Lung (tissue), 12 donors: ENCODE results near the gene CDX1. TPM values are rescaled to one million over a fixed set of nuclear protein-coding genes. Genes with fewer than 3 reads are reported as not detected.
"Not testable (repeated sequence)": the region's sequence is repeated elsewhere in the genome, so short reads cannot be mapped to it uniquely, and the experiment has no call there.

ENCODE experiments used
- ATAC-seq: fragments of 200-7000 bp; cut with Tn5 transposase; one replicate; pipeline ENCODE4 v1.9.1; 2020; ENCODE audit warnings: moderate number of reproducible peaks; ENCODE audit not compliant: insufficient read depth, low FRiP score
- DNase-seq, 3 donors: peaks; one replicate each; pipeline ENCODE4 v3.0.0-alpha.2; 2013 to 2017
- H3K27ac ChIP-seq, 2 donors: one replicate each; pipeline ENCODE4 v1.5.1; 2013; ENCODE audit warnings: mild to moderate bottlenecking in 2 of 2, moderate library complexity in 2 of 2, control low read depth in 1 of 2, inconsistent platforms in 1 of 2, low read depth in 1 of 2, low read length in 1 of 2
- H3K27me3 ChIP-seq, 3 donors: one replicate each; pipeline ENCODE4 v1.5.1; 2013; ENCODE audit warnings: low read length in 2 of 3; ENCODE audit not compliant: control insufficient read depth in 3 of 3, insufficient read depth in 3 of 3
- H3K36me3 ChIP-seq, 4 donors: one replicate each; pipeline ENCODE4 v1.5.1; 2013; ENCODE audit warnings: low read length in 4 of 4, mild to moderate bottlenecking in 1 of 4, moderate library complexity in 1 of 4; ENCODE audit not compliant: control insufficient read depth in 4 of 4, insufficient read depth in 4 of 4
- H3K4me1 ChIP-seq, 5 donors: one replicate each; pipeline ENCODE4 v1.5.1; 2013; ENCODE audit warnings: low read length in 5 of 5, mild to moderate bottlenecking in 2 of 5, moderate library complexity in 1 of 5; ENCODE audit not compliant: control insufficient read depth in 5 of 5, insufficient read depth in 5 of 5
- H3K4me3 ChIP-seq: one replicate; pipeline ENCODE4 v1.5.1; 2013; ENCODE audit warnings: mild to moderate bottlenecking, control low read depth, moderate library complexity
- H3K9ac ChIP-seq, 2 donors: one replicate each; pipeline ENCODE4 v1.5.1; 2013; ENCODE audit warnings: low read length in 2 of 2, control low read depth in 1 of 2; ENCODE audit not compliant: insufficient read depth in 1 of 2
- H3K9me3 ChIP-seq, 4 donors: one replicate each; pipeline ENCODE4 v1.5.1; 2013; ENCODE audit warnings: low read length in 3 of 4, mild to moderate bottlenecking in 1 of 4, moderate library complexity in 1 of 4; ENCODE audit not compliant: control insufficient read depth in 4 of 4, insufficient read depth in 3 of 4
- CTCF ChIP-seq: IDR thresholded peaks from 2 replicates; pipeline ENCODE4 v1.5.1; 2012; ENCODE audit warnings: mild to moderate bottlenecking; ENCODE audit errors: control extremely low read depth, extremely low read depth
- WGBS, 2 donors: extraction: QIAGEN DNeasy Blood & Tissue Kit; methylation state at CpG; one replicate each; pipeline ENCODE4 v1.1.7; 2013; 5-methylcytosine and 5-hydroxymethylcytosine counted together
- polyA plus RNA-seq, 2 donors: library from polyadenylated mRNA; stranded (reverse); fragments of 200-250 nt; gene quantifications; one replicate each; pipeline ENCODE4 v1.2.1, GENCODE V29; 2013
- total RNA-seq, 2 donors: library from RNA; depleted of rRNA in 1 of 2; stranded (reverse); fragments of >200 nt in 1 of 2; gene quantifications; one replicate each; pipeline ENCODE4 v1.2.1, GENCODE V29; 2014 to 2021
- donor health status: control.
- donor health status: control.
- donor health status: Bipolar disorder and iron deficiency.
- donor health status: healthy.
- donor health status: DM: yes; HTN: yes; CAD: no.

CDX1 gene
- total and polyA plus RNA-seq, 4 donors, result 0.09 to 0.43 (median 0.26) TPM

- peaks cover 0 to 1% (median 0%) of the 10 kb centered on the region in 5 donors for H3K4me1 ChIP-seq
- peak overlapping the region in 1 of 2 donors; percentile 2 for H3K9ac ChIP-seq
- WGBS, 2 donors, result 80 to 87% methylated on average over 11 of the region's 11 CpGs
- H3K27me3 ChIP-seq, result no peaks in the 10 kb centered on the region
- no peak for TF ChIP-seq CTCF
- ATAC-seq (no peak), DNase-seq (no peak)
- H3K27ac ChIP-seq, result no peak overlapping the region
- peaks cover 0 to 2% (median 0%) of the 10 kb centered on the region in 4 donors for H3K9me3 ChIP-seq
- H3K4me3 ChIP-seq, result no peak overlapping the region
- H3K36me3 ChIP-seq, result no peaks in the 10 kb centered on the region
These were observed 61.2 kb downstream of the CDX1 start for GRCh38 chr5:150227606-150228273.

GRCh38 chr5:150229571-150229970 is 63.0 kb downstream of the CDX1 start:
- ATAC-seq, result no peak
- TF ChIP-seq CTCF, result no peak
- Histone ChIP-seq H3K36me3 (no peaks in the 10 kb centered on the region), H3K4me1 (peaks cover 0 to 1% (median 0%) of the 10 kb centered on the region in 5 donors), H3K9ac (no peak overlapping the region), H3K9me3 (peaks cover 0 to 2% (median 0%) of the 10 kb centered on the region in 4 donors), H3K4me3 (no peak overlapping the region), H3K27ac (no peak overlapping the region), H3K27me3 (no peaks in the 10 kb centered on the region)
- DNase-seq, result no peak
- 69 to 93% methylated on average over 3 of the region's 3 CpGs for WGBS, 2 donors

- DNase-seq (no peak), ATAC-seq (no peak)
- Histone ChIP-seq H3K9ac (no peak overlapping the region), H3K4me1 (peaks cover 0 to 1% (median 0%) of the 10 kb centered on the region in 5 donors), H3K9me3 (peaks cover 0 to 2% (median 0%) of the 10 kb centered on the region in 4 donors), H3K27ac (no peak overlapping the region), H3K36me3 (no peaks in the 10 kb centered on the region), H3K4me3 (no peak overlapping the region), H3K27me3 (no peaks in the 10 kb centered on the region)
- WGBS, 2 donors, result 92 to 95% methylated on average over 7 of the region's 7 CpGs
- TF ChIP-seq CTCF, result no peak
These were observed 64.3 kb downstream of the CDX1 start for GRCh38 chr5:150230842-150231241.

GRCh38 chr5:150233706-150234105 is 67.1 kb downstream of the CDX1 start:
- not testable (repeated sequence) for H3K36me3 ChIP-seq, DNase-seq

More at GRCh38 chr5:150233706-150234105, 67.1 kb downstream of the CDX1 start:
- WGBS, 2 donors, result 91 to 95% methylated on average over 5 of the region's 5 CpGs
- not testable (repeated sequence) for H3K27ac ChIP-seq, H3K9ac ChIP-seq, ATAC-seq, H3K27me3 ChIP-seq, H3K4me3 ChIP-seq, H3K9me3 ChIP-seq, H3K4me1 ChIP-seq

Other genes starting within 250 kb of the CDX1 start
- under 1 TPM in 1 of 2 donors, not detected in 1; 0.06 TPM for gene PDE6A, start 222.0 kb upstream of the CDX1 start, total RNA-seq
- under 1 TPM; 0.03 to 0.06 TPM for gene PDE6A, start 222.0 kb upstream of the CDX1 start, polyA plus RNA-seq
- gene SLC26A2, start 206.0 kb upstream of the CDX1 start, total RNA-seq, result 10 to 100 TPM; 21.2 to 25.6 TPM
- gene SLC26A2, start 206.0 kb upstream of the CDX1 start, polyA plus RNA-seq, result 1 to 10 TPM; 5.8 to 7.1 TPM
- gene TIGD6, start 166.1 kb upstream of the CDX1 start, total RNA-seq, result 1 to 10 TPM; 4.5 to 5.0 TPM
- gene TIGD6, start 166.1 kb upstream of the CDX1 start, polyA plus RNA-seq, result 1 to 10 TPM; 3.0 to 3.9 TPM
- 10 to 100 TPM; 39.1 to 42.3 TPM for gene HMGXB3, start 166.0 kb upstream of the CDX1 start, total RNA-seq
- gene HMGXB3, start 166.0 kb upstream of the CDX1 start, polyA plus RNA-seq, result 10 to 100 TPM; 22.3 to 22.6 TPM
- gene CSF1R, start 80.2 kb upstream of the CDX1 start, total RNA-seq, result 10 to 100 TPM; 29.1 to 52.3 TPM
- gene CSF1R, start 80.2 kb upstream of the CDX1 start, polyA plus RNA-seq, result 10 to 100 TPM; 13.0 to 65.0 TPM
- 100 to 1,000 TPM; 110 to 215 TPM for gene PDGFRB, start 10.9 kb upstream of the CDX1 start, total RNA-seq
- gene PDGFRB, start 10.9 kb upstream of the CDX1 start, polyA plus RNA-seq, result 10 to 100 TPM; 33.6 to 46.5 TPM
- gene SLC6A7, start 23.3 kb downstream of the CDX1 start, total RNA-seq, result under 1 TPM in 1 of 2 donors, not detected in 1; 0.06 TPM
- under 1 TPM; 0.02 to 0.03 TPM for gene SLC6A7, start 23.3 kb downstream of the CDX1 start, polyA plus RNA-seq
- 1 to 10 TPM; 1.6 to 2.7 TPM for gene CAMK2A, start 123.0 kb downstream of the CDX1 start, total RNA-seq
- under 1 TPM; 0.31 to 0.44 TPM for gene CAMK2A, start 123.0 kb downstream of the CDX1 start, polyA plus RNA-seq
- 10 to 100 TPM in 1 of 2 donors, 1 to 10 TPM in 1; 5.7 to 15.4 TPM for gene ARSI, start 136.1 kb downstream of the CDX1 start, total RNA-seq
- gene ARSI, start 136.1 kb downstream of the CDX1 start, polyA plus RNA-seq, result 1 to 10 TPM in 1 of 2 donors, under 1 TPM in 1; 0.91 to 2.5 TPM
- 10 to 100 TPM; 17.0 to 25.3 TPM for gene TCOF1, start 190.9 kb downstream of the CDX1 start, total RNA-seq
- gene TCOF1, start 190.9 kb downstream of the CDX1 start, polyA plus RNA-seq, result 10 to 100 TPM; 13.3 to 14.7 TPM
- gene CD74, start 246.1 kb downstream of the CDX1 start, total RNA-seq, result 1,000 to 10,000 TPM; 1,061 to 2,819 TPM
- gene CD74, start 246.1 kb downstream of the CDX1 start, polyA plus RNA-seq, result 1,000 to 10,000 TPM; 1,429 to 2,010 TPM